IMR-90 (cell line): ENCODE data around the gene ZNF613. TPM values are rescaled to one million over a fixed set of nuclear protein-coding genes. Genes with fewer than 3 reads are reported as not detected.

ENCODE experiments used
- ATAC-seq: fragments of 200-7000 bp; cut with Tn5 transposase; 2 replicates; pipeline ENCODE4 v1.9.1; 2020; ENCODE audit warnings: low read depth, mild to moderate bottlenecking, moderate library complexity
- BruUV-seq: library from RNA; stranded (reverse); fragments of 400-500 nt; replicated peaks from 2 replicates; lab custom pipeline; 2021; lab: Mats Ljungman, UMichigan
- CTCF ChIA-PET: fragments of 300-600 bp; formaldehyde crosslinking; extraction: SDS; loops from one replicate; lab custom pipeline; 2021; ENCODE audit warnings: antibody characterized with exemption; lab: Yijun Ruan, JAX
- POLR2A ChIA-PET: fragments of 300-600 bp; sonication (Branson Sonifier 250); formaldehyde crosslinking; loops from one replicate; lab custom pipeline; 2022; ENCODE audit warnings: antibody characterized with exemption; ENCODE audit not compliant: unreplicated experiment; lab: Charles Lee
- DNase-seq: peaks from one replicate; pipeline ENCODE4 v3.0.0; 2013
- H2AFZ ChIP-seq: replicated peaks from 2 replicates; pipeline ENCODE3; 2013; ENCODE audit warnings: low read length, mild to moderate bottlenecking; ENCODE audit not compliant: poor library complexity
- H2AK5ac ChIP-seq: 2 replicates; pipeline ENCODE4 v1.6.1; 2013; ENCODE audit warnings: low read depth, low read length, inconsistent platforms
- H2AK9ac ChIP-seq: replicated peaks from 2 replicates; pipeline ENCODE3; 2013; ENCODE audit warnings: mild to moderate bottlenecking, low read depth, low read length, moderate library complexity; ENCODE audit not compliant: poor library complexity
- H2BK120ac ChIP-seq: 2 replicates; pipeline ENCODE4 v1.6.1; 2013; ENCODE audit warnings: low read depth, low read length, inconsistent platforms
- H2BK15ac ChIP-seq: 3 replicates; pipeline ENCODE4 v1.6.1; 2013; ENCODE audit warnings: low read depth, low read length, inconsistent platforms
- H2BK20ac ChIP-seq: 2 replicates; pipeline ENCODE4 v1.6.1; 2013; ENCODE audit warnings: low read depth, mild to moderate bottlenecking, inconsistent platforms, low read length, moderate library complexity
- H2BK5ac ChIP-seq: 2 replicates; pipeline ENCODE4 v1.6.1; 2013; ENCODE audit warnings: mild to moderate bottlenecking, low read depth, low read length, inconsistent platforms; ENCODE audit not compliant: poor library complexity, severe bottlenecking
- H3K14ac ChIP-seq: replicated peaks from 2 replicates; pipeline ENCODE4 v1.6.1; 2013; ENCODE audit warnings: low read depth, low read length, inconsistent platforms
- H3K18ac ChIP-seq: 2 replicates; pipeline ENCODE4 v1.6.1; 2013; ENCODE audit warnings: low read depth, low read length, control low read depth
- H3K23ac ChIP-seq: 2 replicates; pipeline ENCODE4 v1.6.1; 2013; ENCODE audit warnings: low read depth, low read length, inconsistent platforms
- H3K27ac ChIP-seq: 2 replicates; pipeline ENCODE4 v1.5.1; 2013; ENCODE audit warnings: mild to moderate bottlenecking, control low read depth, low read length; ENCODE audit not compliant: insufficient read depth
- H3K27me3 ChIP-seq: 2 replicates; pipeline ENCODE4 v1.6.1; 2013; ENCODE audit warnings: low read length; ENCODE audit not compliant: control insufficient read depth, insufficient read depth
- H3K36me3 ChIP-seq: 2 replicates; pipeline ENCODE4 v1.6.1; 2013; ENCODE audit warnings: low read length, mixed read lengths; ENCODE audit not compliant: control insufficient read depth, insufficient read depth
- H3K4ac ChIP-seq: 2 replicates; pipeline ENCODE4 v1.6.1; 2013; ENCODE audit warnings: low read depth, low read length, inconsistent platforms
- H3K4me1 ChIP-seq: 2 replicates; pipeline ENCODE4 v1.6.1; 2013; ENCODE audit warnings: low read length, mixed read lengths; ENCODE audit not compliant: control insufficient read depth, insufficient read depth
- H3K4me2 ChIP-seq: 2 replicates; pipeline ENCODE4 v1.6.1; 2013; ENCODE audit warnings: low read depth, mild to moderate bottlenecking, control low read depth, low read length, moderate library complexity
- H3K4me3 ChIP-seq: 2 replicates; pipeline ENCODE4 v1.5.1; 2013; ENCODE audit warnings: low read depth, mild to moderate bottlenecking, control low read depth, low read length, moderate library complexity; ENCODE audit not compliant: insufficient read depth
- H3K56ac ChIP-seq: 2 replicates; pipeline ENCODE4 v1.6.1; 2013; ENCODE audit warnings: low read length, inconsistent platforms; ENCODE audit not compliant: insufficient read depth; ENCODE audit errors: extremely low read depth
- H3K79me1 ChIP-seq, 2 experiments: 2 replicates each; pipeline ENCODE4 v1.6.1; 2013; ENCODE audit warnings: low read length in 2 of 2, inconsistent platforms in 1 of 2, low read depth in 1 of 2
- H3K9ac ChIP-seq: 2 replicates; pipeline ENCODE4 v1.6.1; 2013; ENCODE audit warnings: low read depth, low read length, control low read depth
- H3K9me1 ChIP-seq: 2 replicates; pipeline ENCODE4 v1.6.1; 2013; ENCODE audit warnings: low read length, inconsistent platforms; ENCODE audit not compliant: insufficient read depth
- H3K9me3 ChIP-seq: 2 replicates; pipeline ENCODE4 v1.6.1; 2013; ENCODE audit warnings: low read length; ENCODE audit not compliant: control insufficient read depth, insufficient read depth
- H4K20me1 ChIP-seq: 2 replicates; pipeline ENCODE4 v1.6.1; 2013; ENCODE audit warnings: low read length, inconsistent platforms; ENCODE audit not compliant: insufficient read depth
- H4K5ac ChIP-seq: 2 replicates; pipeline ENCODE4 v1.6.1; 2013; ENCODE audit warnings: mild to moderate bottlenecking, low read depth, low read length, control low read depth
- H4K8ac ChIP-seq, 2 experiments: 2 replicates each; pipeline ENCODE4 v1.6.1; 2013; ENCODE audit warnings: low read depth in 2 of 2, low read length in 2 of 2, control low read depth in 1 of 2, inconsistent platforms in 1 of 2
- H4K91ac ChIP-seq: 2 replicates; pipeline ENCODE4 v1.6.1; 2013; ENCODE audit warnings: low read depth, low read length, inconsistent platforms; ENCODE audit not compliant: insufficient read depth
- BHLHE40 ChIP-seq: fragments of 150-350 bp; IDR thresholded peaks from 2 replicates; pipeline ENCODE4 v1.6.1; 2016; ENCODE audit warnings: mild to moderate bottlenecking, low read depth, low read length
- CEBPB ChIP-seq: IDR thresholded peaks from 2 replicates; pipeline ENCODE4 v1.6.1; 2012; ENCODE audit warnings: low read depth, low read length, improper control_type of control experiment
- CHD1 ChIP-seq: IDR thresholded peaks from 2 replicates; pipeline ENCODE4 v1.6.1; 2012; ENCODE audit warnings: low read depth, low read length, improper control_type of control experiment
- CTCF ChIP-seq: conservative IDR thresholded peaks from 2 replicates; pipeline ENCODE4 v1.5.1; 2012; ENCODE audit warnings: mild to moderate bottlenecking, low read depth, low read length, improper control_type of control experiment
- FOS ChIP-seq: fragments of 150-350 bp; IDR thresholded peaks from 2 replicates; pipeline ENCODE4 v1.6.1; 2016; ENCODE audit warnings: low read depth, low read length
- MAFK ChIP-seq: IDR thresholded peaks from 2 replicates; pipeline ENCODE4 v1.6.1; 2012; ENCODE audit warnings: low read depth, low read length, improper control_type of control experiment
- MAZ ChIP-seq: IDR thresholded peaks from 2 replicates; pipeline ENCODE4 v1.6.1; 2012; ENCODE audit warnings: low read depth, mild to moderate bottlenecking, low read length, improper control_type of control experiment, moderate library complexity, borderline replicate concordance
- MXI1 ChIP-seq: IDR thresholded peaks from 2 replicates; pipeline ENCODE4 v1.6.1; 2012; ENCODE audit warnings: low read depth, mild to moderate bottlenecking, low read length, moderate library complexity, borderline replicate concordance
- NFE2L2 ChIP-seq: fragments of 150-350 bp; IDR thresholded peaks from 2 replicates; pipeline ENCODE4 v1.6.1; 2016; ENCODE audit warnings: low read depth, mild to moderate bottlenecking, low read length
- POLR2A ChIP-seq: IDR thresholded peaks from 2 replicates; pipeline ENCODE4 v1.6.1; 2012; ENCODE audit warnings: mild to moderate bottlenecking, low read depth, low read length
- RAD21 ChIP-seq: IDR thresholded peaks from 2 replicates; pipeline ENCODE4 v1.6.1; 2012; ENCODE audit warnings: low read length, improper control_type of control experiment
- RCOR1 ChIP-seq: IDR thresholded peaks from 2 replicates; pipeline ENCODE4 v1.6.1; 2012; ENCODE audit warnings: mild to moderate bottlenecking, low read length, improper control_type of control experiment; ENCODE audit not compliant: insufficient replicate concordance
- RFX5 ChIP-seq: IDR thresholded peaks from 2 replicates; pipeline ENCODE4 v1.8.0; 2012; ENCODE audit warnings: low read depth, mild to moderate bottlenecking, low read length, moderate library complexity
- WGBS, 2 experiments: methylation state at CpG; one replicate each; pipeline versions ENCODE4 v1.1.5 to v1.1.7; 2013; ENCODE audit warnings: missing lambda C conversion rate in 2 of 2; ENCODE audit not compliant: insufficient read length in 1 of 2; ENCODE audit errors: extremely low coverage in 2 of 2; 5-methylcytosine and 5-hydroxymethylcytosine counted together
- dilution Hi-C: fragments of 300-500 bp; cut with HindIII; formaldehyde crosslinking; loops from one replicate; pipeline ENCODE4 v1.14.3; 2018; ENCODE audit warnings: low sequenced_read_pairs; ENCODE audit not compliant: unreplicated experiment
- in situ Hi-C: fragments of 300-500 bp; cut with MboI; formaldehyde crosslinking; loops from 3 replicates; pipeline ENCODE4 v1.14.3; 2019; ENCODE audit warnings: low sequenced_read_pairs, inconsistent platforms, mixed read lengths
- intact Hi-C: fragments of 100-400 bp; cut with micrococcal nuclease; formaldehyde crosslinking; loops from 2 replicates; pipeline ENCODE4 v1.10.0; 2022
- polyA plus RNA-seq, 3 experiments: library from polyadenylated mRNA; depleted of rRNA; stranded (reverse); fragments of >200 nt; gene quantifications; 2 replicates each; pipeline ENCODE4 v1.2.3, GENCODE V29; 2012; ENCODE audit warnings: low replicate concordance in 1 of 3
- total RNA-seq: library from RNA; depleted of rRNA; stranded (reverse); fragments of >200 nt; gene quantifications from 2 replicates; pipeline ENCODE4 v1.2.3, GENCODE V29; 2012

ZNF613 gene
- total and polyA plus RNA-seq, 2 of the 4 experiments (the other 2 are of a cell fraction) = 3.3 to 10.4 TPM

DNA sequence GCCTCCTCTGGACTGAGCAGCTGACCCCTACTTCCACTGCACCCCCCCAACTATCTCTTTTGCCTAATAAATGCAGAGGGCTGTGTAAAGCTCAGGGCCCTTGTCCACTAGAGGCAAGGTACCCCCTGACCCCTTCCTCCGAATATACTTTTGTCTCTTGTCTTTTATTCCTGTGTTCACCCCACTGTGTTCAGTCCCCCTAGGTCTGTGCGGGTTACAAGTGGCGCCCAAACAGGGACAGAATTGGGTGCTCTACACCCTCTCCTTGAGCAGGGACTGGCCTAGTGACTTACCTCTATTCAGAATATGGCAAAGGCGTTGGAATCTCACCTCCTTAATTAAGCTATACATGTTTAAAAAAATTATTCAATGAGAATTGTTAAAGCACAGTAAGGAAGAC, 44.4 kb downstream of the ZNF613 start:
- no peak overlapping the region for H3K56ac ChIP-seq
- no peak overlapping the region for H2BK5ac ChIP-seq
- ATAC-seq (no peak), DNase-seq (peak; percentile 13)
- dilution Hi-C loops (no loop called here), intact Hi-C loops (no loop called here), in situ Hi-C loops (no loop called here)
- H3K4ac ChIP-seq = no peak overlapping the region
- no peak overlapping the region for H2BK120ac ChIP-seq
- no peak overlapping the region for H3K14ac ChIP-seq
- peaks cover 2 to 16% of the 10 kb centered on the region in 2 experiments; a peak in 2 of 4 replicates for H3K79me1 ChIP-seq
- H4K8ac ChIP-seq = no peak overlapping the region
- peaks cover 76% of the 10 kb centered on the region for H3K9me3 ChIP-seq
- ChIA-PET CTCF (no interaction called here), POLR2A (no interaction called here)
- 100% methylated on average over 1 of the region's 4 CpGs; no CpG with 5 or more reads in 1 of the 2 experiments for WGBS, 2 experiments
- H4K91ac ChIP-seq = no peak overlapping the region
- H4K5ac ChIP-seq = no peak overlapping the region
- no peaks in the 10 kb centered on the region for H4K20me1 ChIP-seq
- no peak overlapping the region for H3K9ac ChIP-seq
- no peak overlapping the region for H2BK20ac ChIP-seq
- peaks cover 52% of the 10 kb centered on the region for H3K36me3 ChIP-seq
- H3K4me2 ChIP-seq = no peak overlapping the region
- H3K23ac ChIP-seq = no peak overlapping the region
- H2BK15ac ChIP-seq = no peak overlapping the region
- no peak overlapping the region for H3K27ac ChIP-seq
- no peak overlapping the region for H3K18ac ChIP-seq
- H3K4me1 ChIP-seq = no peaks in the 10 kb centered on the region
- no peak overlapping the region for H3K4me3 ChIP-seq
- no peak overlapping the region for H2AFZ ChIP-seq
- no TSS peak for BruUV-seq
- H3K9me1 ChIP-seq = no peaks in the 10 kb centered on the region
- no peaks in the 10 kb centered on the region for H3K27me3 ChIP-seq
- no peak for TF ChIP-seq RAD21
- TF ChIP-seq BHLHE40 = no peak
- TF ChIP-seq POLR2A = no peak
- TF ChIP-seq FOS = no peak
- no peak for TF ChIP-seq RCOR1
- no peak for TF ChIP-seq CTCF
- TF ChIP-seq CEBPB = no peak
- no peak for TF ChIP-seq RFX5
- TF ChIP-seq NFE2L2 = no peak
- no peak for TF ChIP-seq CHD1
- no peak for TF ChIP-seq MAZ
- TF ChIP-seq MXI1 = no peak
- TF ChIP-seq MAFK = no peak
- H2AK9ac ChIP-seq = no peak overlapping the region
- H2AK5ac ChIP-seq = no peak overlapping the region
